Skeletal muscle satellite cell (primary cell): ENCODE data around the gene NDUFS3.
"Not testable (repeated sequence)": the region's sequence is repeated elsewhere in the genome, so short reads cannot be mapped to it uniquely, and the experiment has no call there.

Experiments
- H3K27me3 ChIP-seq: 2 replicates; pipeline ENCODE4 v1.7.0; 2013; ENCODE audit warnings: low read length; ENCODE audit not compliant: control insufficient read depth, insufficient read depth
- H3K36me3 ChIP-seq: 2 replicates; pipeline ENCODE4 v1.7.0; 2013; ENCODE audit warnings: mild to moderate bottlenecking, control low read depth, low read length; ENCODE audit not compliant: insufficient read depth
- H3K4me1 ChIP-seq: 2 replicates; pipeline ENCODE4 v1.7.0; 2013; ENCODE audit warnings: low read length; ENCODE audit not compliant: control insufficient read depth, insufficient read depth
- H3K4me2 ChIP-seq: 2 replicates; pipeline ENCODE4 v1.7.0; 2013; ENCODE audit warnings: mild to moderate bottlenecking, low read length
- H3K4me3 ChIP-seq: 2 replicates; pipeline ENCODE4 v1.7.0; 2013; ENCODE audit warnings: low read length
- H3K9ac ChIP-seq: 2 replicates; pipeline ENCODE4 v1.7.0; 2013; ENCODE audit warnings: mild to moderate bottlenecking, low read depth, low read length, moderate library complexity
- H3K9me3 ChIP-seq: replicated peaks from 2 replicates; pipeline ENCODE4 v1.7.0; 2013; ENCODE audit warnings: mild to moderate bottlenecking, control low read depth, low read length

NDUFS3 gene

DNA sequence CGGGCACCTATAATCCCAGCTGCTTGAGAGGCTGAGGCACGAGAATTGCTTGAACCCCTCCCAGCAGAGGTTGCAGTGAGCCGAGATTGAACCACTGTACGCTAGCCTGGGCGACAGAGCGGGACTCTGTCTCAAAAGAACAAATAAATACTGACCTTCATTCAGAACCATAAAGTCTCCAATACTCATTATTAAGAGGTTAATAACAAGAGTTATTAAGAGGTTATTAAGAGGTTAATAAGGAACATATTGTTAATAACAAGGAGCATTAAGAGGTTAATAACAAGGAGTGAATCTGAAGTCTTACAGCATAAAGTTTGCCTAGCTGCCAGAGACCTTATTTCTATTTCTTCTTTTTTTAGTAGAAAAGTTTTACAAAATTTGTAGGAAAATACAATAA is 33.6 kb upstream of the NDUFS3 start:
- Histone ChIP-seq H3K9ac (no peak overlapping the region), H3K27me3 (no peaks in the 10 kb centered on the region), H3K36me3 (peaks cover 6% of the 10 kb centered on the region), H3K4me1 (peaks cover 27% of the 10 kb centered on the region), H3K9me3 (no peaks in the 10 kb centered on the region), H3K4me3 (no peak overlapping the region), H3K4me2 (no peak overlapping the region)

DNA sequence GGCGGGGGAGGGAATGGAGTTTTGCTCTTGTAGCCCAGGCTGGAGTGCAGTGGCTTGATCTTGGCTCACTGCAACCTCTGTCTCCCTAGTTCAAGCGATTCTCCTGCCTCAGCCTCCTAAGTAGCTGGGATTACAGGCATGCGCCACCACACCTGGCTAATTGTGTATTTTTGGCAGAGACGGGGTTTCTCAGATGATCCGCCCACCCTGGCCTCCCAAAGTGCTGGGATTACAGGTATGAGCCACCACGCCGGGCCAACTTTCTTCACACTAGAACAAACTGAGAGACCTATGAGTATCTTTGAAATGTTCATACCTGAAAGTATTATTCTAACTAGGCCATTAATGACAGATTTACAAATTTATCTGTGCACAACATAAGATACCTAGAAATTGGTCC is 32.6 kb upstream of the NDUFS3 start:
- H3K9me3 ChIP-seq, H3K36me3 ChIP-seq, H3K27me3 ChIP-seq, H3K4me2 ChIP-seq, H3K9ac ChIP-seq, H3K4me3 ChIP-seq: not testable (repeated sequence)
- peaks cover 28% of the 10 kb centered on the region for H3K4me1 ChIP-seq

DNA sequence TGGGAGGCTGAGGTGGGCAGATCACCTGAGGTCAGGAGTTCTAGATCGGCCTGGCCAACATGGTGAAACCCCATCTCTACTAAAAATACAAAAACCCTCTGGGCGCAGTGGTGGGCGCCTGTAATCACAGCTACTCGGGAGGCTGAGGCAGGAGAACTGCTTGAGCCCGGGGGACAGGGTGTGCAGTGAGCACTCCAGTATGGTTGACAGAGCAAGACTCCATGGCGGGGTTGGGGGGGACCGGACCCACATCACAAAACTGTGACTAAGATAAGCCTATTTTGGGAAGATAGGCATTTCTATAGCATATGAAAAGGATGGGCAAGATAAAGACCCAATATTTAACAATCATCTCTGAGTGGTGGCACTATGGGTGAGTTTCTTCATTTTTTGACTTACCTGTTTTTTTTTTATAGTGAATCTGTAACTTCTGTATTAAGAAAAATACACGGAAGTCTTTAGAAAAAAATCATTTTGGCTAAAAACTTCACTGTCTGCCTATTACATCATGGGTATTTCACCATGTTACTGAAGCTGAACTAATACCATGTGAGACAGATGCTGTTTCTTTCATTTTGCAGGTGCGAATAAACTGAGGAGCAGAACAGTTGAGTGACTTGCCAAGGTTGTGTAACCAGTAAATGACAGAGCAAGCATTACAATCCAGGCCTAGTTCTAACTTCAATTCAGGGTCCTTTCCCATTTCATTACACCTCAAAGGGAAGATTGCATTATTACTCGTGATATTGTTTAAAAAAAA is 28.4 kb upstream of the NDUFS3 start:
- Histone ChIP-seq H3K9me3 (no peaks in the 10 kb centered on the region), H3K4me2 (peak overlapping the region; percentile 92), H3K9ac (no peak overlapping the region), H3K27me3 (no peaks in the 10 kb centered on the region), H3K4me3 (no peak overlapping the region), H3K4me1 (peaks cover 33% of the 10 kb centered on the region), H3K36me3 (peaks cover 9% of the 10 kb centered on the region)

DNA sequence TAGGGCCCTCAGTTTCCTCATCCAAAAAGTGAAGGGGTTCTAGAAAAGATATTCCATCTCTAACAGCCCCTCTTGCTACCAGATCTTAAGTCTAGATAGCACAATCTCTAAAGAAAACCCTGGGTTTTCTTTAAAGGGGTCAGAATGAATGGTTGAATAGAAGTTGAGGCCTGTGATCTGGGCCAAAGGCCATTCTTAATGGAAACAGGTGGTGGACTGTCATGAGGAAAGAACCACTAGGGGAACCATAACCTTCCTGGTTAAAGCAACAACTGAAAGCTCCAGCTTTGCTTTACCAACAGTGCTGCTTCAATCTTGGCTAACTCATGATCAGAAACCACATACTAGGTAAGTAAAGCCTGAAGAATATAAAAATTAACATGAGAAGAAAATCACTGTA is 27.8 kb upstream of the NDUFS3 start:
- H3K4me3 ChIP-seq = peak overlapping the region; percentile 94
- H3K9ac ChIP-seq = no peak overlapping the region
- peaks cover 33% of the 10 kb centered on the region for H3K4me1 ChIP-seq

DNA sequence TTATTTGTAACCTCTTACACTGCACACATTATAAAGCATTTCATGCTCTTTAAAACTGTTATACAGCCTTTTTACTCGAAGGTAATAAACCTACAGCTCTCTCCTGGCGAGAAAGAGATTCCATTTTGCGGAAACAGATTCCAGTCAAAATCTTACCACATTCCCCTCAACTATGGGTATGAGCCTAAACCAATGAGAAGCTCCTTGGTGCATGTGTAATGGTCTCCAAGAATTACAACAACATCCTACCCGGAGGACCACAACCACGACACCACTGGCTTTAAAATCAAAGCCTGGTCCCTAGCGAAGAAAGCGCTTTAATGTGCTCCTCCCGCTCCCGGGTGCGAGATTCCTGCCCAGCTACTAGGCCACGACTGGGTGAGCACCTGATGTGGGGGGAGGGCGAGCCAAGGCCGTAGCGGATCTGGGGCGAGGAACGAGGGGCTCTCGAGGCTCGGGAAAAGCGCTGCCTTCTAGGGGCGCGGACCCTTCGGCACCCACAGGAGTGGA is 26.8 kb upstream of the NDUFS3 start:
- Histone ChIP-seq H3K4me2 (peak overlapping the region; percentile 92), H3K4me1 (peaks cover 31% of the 10 kb centered on the region), H3K27me3 (no peaks in the 10 kb centered on the region), H3K4me3 (peak overlapping the region; percentile 94), H3K9ac (peak overlapping the region; percentile 96), H3K36me3 (peaks cover 9% of the 10 kb centered on the region), H3K9me3 (no peaks in the 10 kb centered on the region)

More for the DNA sequence above, 27.8 kb upstream of the NDUFS3 start:
- H3K9me3 ChIP-seq = no peaks in the 10 kb centered on the region
- peaks cover 9% of the 10 kb centered on the region for H3K36me3 ChIP-seq
- H3K4me2 ChIP-seq = peak overlapping the region; percentile 92
- no peaks in the 10 kb centered on the region for H3K27me3 ChIP-seq

DNA sequence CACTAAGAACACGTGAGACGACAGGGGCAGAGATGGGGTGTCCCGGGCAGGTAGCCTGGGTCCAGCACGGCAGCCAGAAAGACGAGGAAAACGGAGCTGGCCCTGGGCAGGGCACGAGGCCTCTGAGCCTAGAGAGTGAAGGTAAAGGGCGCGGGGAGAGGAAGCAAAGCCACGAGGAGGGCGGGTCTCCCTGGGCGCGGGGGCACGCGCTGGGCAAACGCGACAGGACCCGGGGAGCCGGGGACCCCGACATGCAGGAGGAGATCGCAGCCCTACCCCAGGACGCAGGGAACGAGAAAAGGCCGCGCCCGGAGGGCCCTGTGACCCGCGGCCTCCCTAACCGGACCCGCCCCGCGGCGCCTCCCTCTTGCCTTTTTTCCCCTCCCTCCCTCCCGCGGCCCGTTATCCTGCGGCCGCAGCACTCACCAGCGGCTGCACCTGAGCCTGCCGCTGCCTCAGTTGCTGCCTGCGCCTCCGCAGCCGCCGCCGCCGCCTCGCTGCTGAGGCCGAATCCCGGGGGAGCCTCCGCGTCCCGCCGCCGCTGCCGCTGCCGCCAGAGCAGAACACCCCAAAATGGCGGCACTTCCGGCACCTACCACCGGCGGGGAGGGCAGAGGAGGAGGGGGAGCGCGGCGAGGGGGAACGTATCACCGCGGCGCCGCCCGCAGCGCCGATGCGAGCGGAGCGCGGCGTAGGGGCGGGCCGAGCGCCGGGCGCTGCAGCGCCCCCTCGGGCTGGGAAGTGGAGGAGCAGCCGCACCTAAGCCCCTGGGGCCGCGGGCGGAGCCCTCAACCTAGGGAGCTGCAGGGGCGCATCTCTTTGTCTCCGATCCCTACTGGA is 26.1 kb upstream of the NDUFS3 start, which contains the start of gene CELF1:
Gene CELF1 (minus strand): TSS at position 567 of the 840 bp plus-strand sequence. CDS start 53,609 bp downstream, outside the sequence.
- Histone ChIP-seq H3K27me3 (no peaks in the 10 kb centered on the region), H3K9ac (peak within 1 kb of the TSS; percentile 96), H3K4me1 (peaks cover 24% of the 10 kb centered on the region), H3K36me3 (peaks cover 9% of the 10 kb centered on the region), H3K9me3 (no peaks in the 10 kb centered on the region), H3K4me3 (peak within 1 kb of the TSS; percentile 94), H3K4me2 (peak within 1 kb of the TSS; percentile 92)

DNA sequence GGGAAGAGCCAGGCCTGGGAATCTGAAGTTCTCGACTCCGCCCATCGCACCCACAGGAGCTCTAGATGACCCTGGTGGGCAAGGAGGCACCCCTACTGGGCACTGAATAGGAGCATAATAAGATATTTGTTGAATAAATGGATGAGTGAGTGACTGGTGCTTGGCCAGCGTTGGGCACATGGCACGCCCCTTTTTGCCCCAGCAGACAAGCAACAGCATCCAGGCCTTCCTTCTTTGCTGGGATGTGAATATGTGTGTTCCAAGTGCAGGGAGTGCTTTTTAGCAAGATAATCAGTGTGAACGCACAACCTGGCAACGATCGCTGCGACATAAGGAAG is 25.5 kb upstream of the NDUFS3 start:
- Histone ChIP-seq H3K9ac (peak overlapping the region; percentile 72), H3K27me3 (no peaks in the 10 kb centered on the region), H3K36me3 (peaks cover 9% of the 10 kb centered on the region), H3K4me2 (peak overlapping the region; percentile 86), H3K4me3 (peak overlapping the region; percentile 94), H3K9me3 (no peaks in the 10 kb centered on the region), H3K4me1 (peaks cover 21% of the 10 kb centered on the region)

DNA sequence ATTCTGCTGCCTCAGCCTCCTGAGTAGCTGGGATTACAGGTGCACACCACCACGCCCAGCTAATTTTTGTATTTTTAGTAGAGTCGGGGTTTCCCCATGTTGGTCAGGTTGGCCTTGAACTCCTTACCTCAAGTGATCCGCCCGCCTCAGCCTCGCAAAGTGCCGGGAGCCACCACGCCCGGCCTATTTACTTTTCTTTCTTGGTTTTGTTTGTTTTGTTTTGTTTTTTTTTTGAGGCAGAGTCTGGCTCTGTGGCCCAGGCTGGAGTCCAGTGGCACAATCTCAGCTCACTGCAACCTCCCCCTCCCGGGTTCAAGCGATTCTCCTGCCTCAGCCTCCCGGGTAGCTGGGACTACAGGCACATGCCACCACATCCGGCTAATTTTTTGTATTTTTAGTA is 21.9 kb upstream of the NDUFS3 start:
- H3K4me1 ChIP-seq, H3K27me3 ChIP-seq, H3K4me2 ChIP-seq, H3K36me3 ChIP-seq, H3K9me3 ChIP-seq, H3K9ac ChIP-seq, H3K4me3 ChIP-seq: not testable (repeated sequence)

DNA sequence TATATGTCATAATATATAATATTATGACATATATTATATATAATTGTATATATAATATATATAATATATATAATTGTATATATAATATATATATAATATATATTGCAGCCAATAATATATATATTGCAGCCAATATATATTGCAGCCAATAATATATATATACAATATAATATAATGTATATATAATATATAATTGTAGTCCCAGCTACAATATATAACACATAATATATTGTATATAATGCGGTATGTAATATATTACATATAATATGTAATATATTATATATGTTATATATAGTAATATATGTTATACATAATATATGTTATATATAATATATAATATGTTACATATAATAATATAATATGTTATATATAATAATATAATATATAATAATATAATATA is 20.2 kb upstream of the NDUFS3 start:
- H3K9me3 ChIP-seq = no peaks in the 10 kb centered on the region
- peaks cover under 1% of the 10 kb centered on the region for H3K4me1 ChIP-seq
- H3K9ac ChIP-seq = no peak overlapping the region
- H3K4me3 ChIP-seq = no peak overlapping the region
- H3K4me2 ChIP-seq = no peak overlapping the region
- H3K27me3 ChIP-seq = no peaks in the 10 kb centered on the region
- H3K36me3 ChIP-seq = no peaks in the 10 kb centered on the region

DNA sequence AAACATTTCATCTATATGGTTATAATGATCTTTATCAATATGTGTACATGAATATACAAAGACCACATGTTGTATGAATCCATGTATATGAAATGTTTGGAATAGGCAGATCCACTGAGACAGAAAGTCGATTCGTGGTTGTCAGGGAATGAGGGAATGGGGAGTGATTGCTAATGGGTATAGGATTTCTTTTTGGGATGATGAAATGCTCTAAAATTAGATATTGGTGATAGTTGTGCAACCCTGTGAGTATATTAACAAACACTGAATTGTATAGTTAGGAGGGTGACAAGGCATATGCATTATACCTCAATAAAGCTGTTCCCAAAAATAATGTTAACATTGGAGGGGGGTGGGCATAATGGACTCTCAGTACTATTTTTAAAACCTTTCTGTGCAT is 18.4 kb upstream of the NDUFS3 start:
- Histone ChIP-seq H3K9me3 (no peaks in the 10 kb centered on the region), H3K36me3 (no peaks in the 10 kb centered on the region), H3K4me2 (no peak overlapping the region), H3K4me3 (no peak overlapping the region), H3K9ac (no peak overlapping the region), H3K4me1 (peaks cover 8% of the 10 kb centered on the region), H3K27me3 (no peaks in the 10 kb centered on the region)

DNA sequence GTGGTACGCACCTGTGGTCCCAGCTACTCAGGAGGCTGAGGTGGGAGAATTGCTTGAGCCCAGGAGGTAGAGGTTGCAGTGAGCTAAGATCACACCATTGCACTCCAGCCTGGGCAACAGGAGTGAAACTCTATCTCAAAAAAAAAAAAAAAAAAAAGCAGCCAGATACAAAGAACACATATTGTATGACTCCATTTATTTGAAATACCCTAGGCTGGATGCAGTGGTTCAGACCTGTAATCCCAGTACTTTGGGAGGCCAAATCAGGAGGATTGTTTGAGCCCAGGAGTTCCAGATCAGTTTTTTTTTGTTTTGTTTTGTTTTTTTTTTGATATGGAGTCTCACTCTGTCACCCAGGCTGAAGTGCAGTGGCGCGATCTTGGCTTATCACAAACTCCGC is 16.5 kb upstream of the NDUFS3 start:
- H3K4me1 ChIP-seq, H3K4me2 ChIP-seq, H3K4me3 ChIP-seq, H3K9ac ChIP-seq, H3K36me3 ChIP-seq, H3K9me3 ChIP-seq, H3K27me3 ChIP-seq: not testable (repeated sequence)
